Stimulated activated CD4-positive, alpha-beta T cell treated with anti-CD3 and anti-CD28 coated beads, Interleukin-15, amount 100 ng/mL, for 1 hour (primary cell): Measurements from ENCODE around the gene PDPK1.
A peak's percentile ranks its signal among the peaks of the same experiment; 100 is the strongest.
"Not testable (repeated sequence)": the region's sequence is repeated elsewhere in the genome, so short reads cannot be mapped to it uniquely, and the experiment has no call there.

Source experiments
- DNase-seq, 2 donors: peaks; one replicate each; pipeline ENCODE4 v3.0.0-alpha.2; 2020; ENCODE audit warnings: low read depth in 1 of 2, low spot score in 1 of 2

Gene PDPK1

DNA sequence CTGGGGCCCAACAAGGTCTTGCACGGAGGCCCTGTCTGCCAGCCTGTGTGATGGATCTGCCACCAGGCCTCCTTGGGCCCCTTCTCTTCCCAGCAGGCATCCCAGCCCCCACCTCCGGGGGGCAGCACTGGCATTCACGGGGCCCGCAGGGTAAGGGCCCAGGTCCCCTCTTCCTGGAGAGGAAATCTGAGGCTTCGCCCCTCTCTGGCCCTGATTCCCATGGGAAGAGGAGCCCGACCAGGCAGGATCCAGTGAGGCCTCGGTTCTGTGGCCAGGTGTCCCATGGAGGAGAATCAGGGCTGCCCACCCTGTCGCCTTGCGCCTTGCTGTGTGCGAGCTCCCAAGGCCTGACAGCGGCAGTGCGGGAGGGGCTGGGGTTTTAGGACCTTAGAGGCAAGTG, 48.4 kb downstream of the PDPK1 start:
- no peak for DNase-seq

DNA sequence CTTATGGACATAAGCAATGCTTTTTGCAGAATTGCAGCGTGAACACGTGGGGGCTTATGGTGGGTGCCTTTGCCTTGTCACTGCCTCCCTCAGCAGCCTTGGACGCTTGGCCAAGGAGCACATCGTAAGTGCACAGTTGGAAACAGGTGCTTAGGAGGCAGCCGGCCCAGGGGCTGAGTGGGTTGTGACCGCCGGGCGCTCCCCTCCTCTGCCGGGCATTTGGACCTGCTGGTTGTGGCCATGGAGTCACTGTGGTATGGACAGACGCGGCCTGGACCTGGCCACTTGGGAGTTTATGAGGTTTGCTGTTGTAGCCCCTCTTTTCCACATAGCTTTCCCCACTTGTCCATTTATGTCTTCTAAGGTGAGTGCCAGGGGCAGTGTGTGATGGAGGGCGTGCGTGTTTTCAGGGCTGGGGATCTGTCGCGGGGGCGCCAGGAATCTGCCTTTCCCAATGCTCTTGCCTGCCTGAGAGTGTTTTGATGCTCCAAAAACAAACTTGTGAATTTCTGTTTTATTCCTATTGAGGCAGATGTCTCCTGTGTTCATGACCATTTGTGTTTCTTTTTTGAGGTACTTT, 49.2 kb downstream of the PDPK1 start:
- no peak for DNase-seq

DNA sequence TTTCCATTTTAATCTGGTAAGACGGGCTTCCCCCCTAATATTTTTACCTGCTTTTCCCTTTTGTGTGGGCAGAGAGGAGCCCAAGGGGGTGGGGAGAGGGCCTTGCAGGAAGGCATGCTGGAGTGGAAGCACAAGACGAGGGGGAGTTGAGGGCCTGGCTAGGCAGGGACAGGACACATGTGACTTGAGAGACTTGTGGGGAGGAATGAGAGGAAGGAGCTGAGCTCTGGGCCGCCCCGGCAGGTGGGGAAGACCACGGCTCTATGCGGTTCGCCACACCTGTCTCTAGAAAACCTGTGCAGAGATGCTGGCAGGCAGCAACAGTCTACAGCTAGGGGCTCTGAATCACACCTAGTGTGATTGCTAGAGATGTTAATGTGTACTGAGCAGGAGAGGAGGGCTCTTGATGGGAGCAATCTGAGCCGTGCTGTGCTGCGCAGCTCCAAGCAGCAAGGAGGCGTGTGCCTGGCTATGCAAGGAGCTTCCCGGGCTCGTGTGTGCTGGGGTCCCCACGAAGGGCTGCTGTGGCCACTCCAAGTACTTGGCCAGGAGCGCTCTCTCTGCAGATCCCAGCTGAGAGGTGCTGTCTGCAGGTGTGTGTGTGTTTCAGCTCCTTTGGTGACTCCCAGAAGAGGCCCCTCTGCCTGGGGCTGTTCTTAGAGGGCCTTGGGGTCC, 50.2 kb downstream of the PDPK1 start:
- DNase-seq = no peak

DNA sequence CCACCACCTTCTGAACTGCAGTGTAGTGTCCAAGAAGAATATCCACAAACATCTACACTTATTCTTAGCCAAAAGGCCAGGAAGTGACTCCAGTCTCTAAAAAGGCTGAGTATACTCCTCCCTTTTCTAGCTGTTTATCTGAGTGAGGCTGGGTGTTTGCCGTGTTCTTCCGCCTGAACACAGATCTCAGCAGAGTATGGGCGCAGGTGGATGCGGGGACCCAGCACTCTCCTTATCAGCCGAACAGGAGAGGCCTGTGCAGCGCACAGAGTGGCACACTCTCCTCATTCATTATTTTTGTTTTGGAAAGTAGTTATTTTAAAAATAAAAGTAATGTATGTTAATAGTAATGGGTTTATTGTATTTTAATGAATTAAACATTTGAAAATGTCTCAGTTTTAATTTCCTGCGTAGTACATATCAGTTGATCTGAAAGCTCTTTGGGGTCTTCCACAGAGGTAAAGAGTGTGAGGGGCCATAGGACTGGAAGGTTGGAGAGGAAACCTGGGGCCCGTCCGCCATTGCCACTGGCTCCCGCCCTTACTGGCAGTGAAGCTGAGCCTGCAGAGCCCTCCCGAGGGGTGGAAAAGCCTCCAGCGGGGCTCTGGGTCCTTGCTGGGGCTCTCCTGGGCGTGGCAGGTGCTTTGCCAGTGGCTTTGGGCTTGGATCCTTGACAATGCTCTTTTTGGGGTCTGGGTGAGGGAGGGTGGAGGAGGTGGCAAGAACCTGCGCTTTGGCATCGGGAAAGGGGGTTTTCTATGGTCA, 53.8 kb downstream of the PDPK1 start:
- no peak for DNase-seq

DNA sequence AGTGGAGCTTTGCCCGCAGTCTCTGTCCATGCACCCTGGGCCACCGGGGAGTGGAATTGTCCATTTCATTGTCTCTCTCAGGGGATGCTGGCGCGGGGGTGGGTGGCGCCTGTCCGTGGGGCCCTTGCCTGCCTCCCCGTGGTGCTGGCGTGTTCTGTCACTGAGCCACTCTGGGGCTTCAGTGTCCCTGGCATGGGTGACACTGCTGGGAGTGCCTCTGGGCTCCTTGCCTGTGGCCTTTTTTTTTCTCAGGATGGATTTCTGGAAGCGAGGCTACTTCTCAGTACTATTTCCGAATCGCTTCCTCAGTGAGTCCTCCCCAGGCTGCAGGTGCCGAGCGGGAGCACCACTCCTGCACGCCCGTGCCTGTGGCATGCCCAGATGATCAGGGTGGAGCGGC, 55.0 kb downstream of the PDPK1 start:
- no peak for DNase-seq

DNA sequence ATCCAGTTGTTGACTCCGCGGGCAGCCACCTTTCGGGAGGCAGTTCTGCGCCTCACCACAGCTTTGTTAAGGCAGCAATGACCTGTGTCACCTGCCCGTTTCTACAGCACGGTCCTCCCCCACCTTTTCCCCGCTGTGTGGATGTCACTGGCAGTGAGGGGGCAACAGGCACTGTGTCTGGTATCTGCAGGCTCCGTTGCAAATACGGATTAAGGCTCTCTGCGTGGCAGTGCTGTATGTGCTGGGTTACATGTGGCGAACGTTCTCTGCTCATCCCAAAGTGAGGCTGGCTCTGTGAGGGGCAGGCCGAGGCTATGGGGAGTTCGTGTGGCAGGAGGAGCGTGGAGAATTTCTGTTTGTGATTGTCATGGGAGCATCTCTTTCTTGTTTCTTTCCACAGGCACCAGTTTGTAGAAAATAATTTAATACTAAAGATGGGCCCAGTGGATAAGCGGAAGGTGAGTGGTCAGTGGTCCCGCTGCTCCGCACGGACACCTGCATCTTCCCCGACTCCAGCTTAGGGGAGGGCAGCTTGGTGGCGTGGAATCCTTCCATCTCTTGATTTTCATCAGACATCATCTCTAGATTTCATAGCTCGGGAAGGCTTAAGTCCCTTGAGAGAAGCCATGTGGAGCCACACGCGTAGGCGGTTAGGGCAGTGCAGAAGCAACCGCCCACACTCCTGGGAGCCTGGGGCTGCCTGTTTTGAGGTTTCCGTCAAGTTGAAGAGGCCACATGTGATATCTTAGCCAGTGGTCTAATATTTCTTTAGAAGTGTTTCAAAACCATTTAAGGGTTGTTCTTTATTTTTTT, 57.8 kb downstream of the PDPK1 start:
- no peak for DNase-seq

DNA sequence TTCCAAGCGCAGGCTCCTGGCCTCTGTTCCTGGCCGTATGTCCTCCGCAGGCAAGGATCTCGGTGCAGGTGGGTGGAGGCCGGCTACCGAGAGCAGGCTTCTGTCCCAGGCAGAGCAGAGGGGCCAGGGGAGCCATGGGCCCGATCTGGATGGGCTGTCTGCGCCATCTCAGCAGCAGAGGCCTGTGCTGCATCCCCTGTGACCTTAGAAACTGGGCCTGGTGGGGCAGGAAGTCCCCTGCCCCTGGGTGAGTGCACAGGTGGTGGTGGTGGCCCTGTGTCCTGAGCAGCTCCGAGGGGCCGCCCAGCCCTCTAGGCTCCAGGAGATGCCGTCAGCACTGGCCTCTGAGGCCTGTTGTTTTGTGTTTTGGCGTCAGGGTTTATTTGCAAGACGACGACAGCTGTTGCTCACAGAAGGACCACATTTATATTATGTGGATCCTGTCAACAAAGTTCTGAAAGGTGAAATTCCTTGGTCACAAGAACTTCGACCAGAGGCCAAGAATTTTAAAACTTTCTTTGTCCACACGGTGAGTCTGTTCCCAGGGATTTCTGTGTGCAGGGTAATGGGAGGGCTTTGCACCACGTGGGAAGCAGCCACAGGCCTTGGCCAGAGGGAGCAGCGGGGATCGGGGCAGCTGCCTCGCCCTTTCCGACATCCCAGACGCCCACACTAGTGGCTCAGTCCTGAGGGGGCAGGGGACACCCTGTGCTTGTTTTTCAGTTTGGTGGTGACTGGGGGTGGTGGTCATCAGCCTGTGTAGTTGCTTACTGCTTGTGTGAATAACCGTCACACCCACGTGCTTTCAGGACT, 59.1 kb downstream of the PDPK1 start:
- DNase-seq = no peak

DNA sequence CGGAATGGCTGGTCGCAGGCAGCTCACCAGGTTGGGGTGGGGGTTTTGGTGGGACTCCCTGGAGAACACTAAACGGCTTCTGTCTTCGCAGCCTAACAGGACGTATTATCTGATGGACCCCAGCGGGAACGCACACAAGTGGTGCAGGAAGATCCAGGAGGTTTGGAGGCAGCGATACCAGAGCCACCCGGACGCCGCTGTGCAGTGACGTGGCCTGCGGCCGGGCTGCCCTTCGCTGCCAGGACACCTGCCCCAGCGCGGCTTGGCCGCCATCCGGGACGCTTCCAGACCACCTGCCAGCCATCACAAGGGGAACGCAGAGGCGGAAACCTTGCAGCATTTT, 59.7 kb downstream of the PDPK1 start:
- DNase-seq = no peak

DNA sequence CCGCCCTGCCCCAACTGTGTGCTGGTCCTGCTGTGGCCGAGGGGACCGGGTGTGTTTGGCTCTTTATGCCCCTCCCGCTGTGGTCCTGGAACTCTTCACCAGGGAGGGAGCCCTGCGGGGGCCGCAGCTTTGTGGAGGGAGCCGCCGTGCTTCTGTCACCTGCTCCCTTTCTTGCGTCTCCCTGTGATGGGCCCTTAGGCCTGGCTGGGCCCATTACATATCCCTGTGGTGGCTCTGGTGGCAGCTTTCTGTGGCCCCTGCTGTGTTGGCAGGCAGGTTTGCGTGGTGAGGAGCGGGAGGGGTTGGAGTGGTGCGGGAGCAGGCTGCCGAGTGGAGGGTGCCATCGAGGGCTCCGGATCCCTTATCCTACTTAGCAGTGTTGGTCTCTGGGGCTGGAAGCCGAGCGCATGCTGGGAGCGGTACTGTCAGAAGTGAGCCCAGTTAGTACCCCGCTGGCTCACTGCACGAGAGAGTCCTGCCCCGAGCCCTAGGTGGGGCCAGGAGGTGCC, 60.4 kb downstream of the PDPK1 start:
- DNase-seq = no peak

DNA sequence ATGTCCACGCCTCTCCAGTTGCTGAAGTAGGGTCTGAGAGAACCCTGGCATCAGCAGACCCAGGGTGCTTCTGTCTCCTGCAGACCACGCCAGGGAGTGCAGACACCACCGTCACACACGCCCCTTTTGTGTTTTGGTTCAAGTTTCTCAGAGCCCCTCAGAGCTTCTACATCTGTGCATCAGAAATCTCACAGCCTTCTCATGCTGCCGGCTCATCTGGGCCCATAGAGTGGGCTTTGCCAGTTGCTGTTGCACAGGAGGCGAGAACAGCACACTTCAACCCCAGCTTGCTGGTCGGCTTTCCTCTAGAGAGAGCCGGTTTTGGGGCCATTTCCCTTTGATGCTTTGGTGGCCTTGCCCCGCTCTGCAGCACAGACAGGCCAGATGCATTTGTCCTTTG, 60.9 kb downstream of the PDPK1 start:
- DNase-seq = no peak

DNA sequence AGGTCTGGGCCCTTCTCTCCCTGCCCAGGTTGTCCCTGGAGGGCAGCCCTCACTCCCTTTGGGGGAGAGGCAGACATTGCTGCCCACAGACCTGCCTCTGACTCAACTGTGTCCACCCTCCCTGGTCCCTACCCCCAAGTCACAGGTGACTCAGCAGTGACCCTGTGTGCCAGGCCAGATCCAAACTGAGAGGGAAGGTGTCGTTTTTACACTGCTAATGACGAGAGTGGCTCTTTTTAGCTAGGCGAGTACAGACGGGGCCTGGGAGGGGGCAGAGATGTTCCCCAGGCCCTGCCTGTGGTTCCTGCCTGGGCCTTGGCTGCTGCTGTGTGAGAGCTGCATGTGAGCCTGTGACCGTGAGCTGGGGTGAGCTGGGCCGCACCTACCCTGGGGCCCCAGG, 61.3 kb downstream of the PDPK1 start:
- not testable (repeated sequence) for DNase-seq

DNA sequence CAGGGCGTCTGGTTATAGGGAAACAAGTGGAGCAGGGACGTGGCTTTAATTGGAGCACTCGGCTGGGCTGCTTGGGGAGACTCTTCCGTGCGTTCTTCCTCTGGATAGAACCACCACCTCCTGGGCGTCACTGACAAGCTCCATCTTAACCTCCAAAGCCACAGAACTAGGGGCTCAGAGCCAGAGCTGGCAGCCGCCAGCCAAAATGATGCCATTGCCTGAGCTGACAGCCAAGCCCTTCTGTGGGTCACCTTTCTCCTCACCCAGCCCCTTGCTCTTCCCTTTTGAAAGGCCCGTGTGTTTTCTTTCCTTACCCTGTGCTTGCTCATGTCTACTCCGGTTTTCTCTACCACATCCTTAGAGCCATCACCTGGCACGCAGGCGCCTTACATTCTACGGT, 62.0 kb downstream of the PDPK1 start:
- DNase-seq = not testable (repeated sequence)

DNA sequence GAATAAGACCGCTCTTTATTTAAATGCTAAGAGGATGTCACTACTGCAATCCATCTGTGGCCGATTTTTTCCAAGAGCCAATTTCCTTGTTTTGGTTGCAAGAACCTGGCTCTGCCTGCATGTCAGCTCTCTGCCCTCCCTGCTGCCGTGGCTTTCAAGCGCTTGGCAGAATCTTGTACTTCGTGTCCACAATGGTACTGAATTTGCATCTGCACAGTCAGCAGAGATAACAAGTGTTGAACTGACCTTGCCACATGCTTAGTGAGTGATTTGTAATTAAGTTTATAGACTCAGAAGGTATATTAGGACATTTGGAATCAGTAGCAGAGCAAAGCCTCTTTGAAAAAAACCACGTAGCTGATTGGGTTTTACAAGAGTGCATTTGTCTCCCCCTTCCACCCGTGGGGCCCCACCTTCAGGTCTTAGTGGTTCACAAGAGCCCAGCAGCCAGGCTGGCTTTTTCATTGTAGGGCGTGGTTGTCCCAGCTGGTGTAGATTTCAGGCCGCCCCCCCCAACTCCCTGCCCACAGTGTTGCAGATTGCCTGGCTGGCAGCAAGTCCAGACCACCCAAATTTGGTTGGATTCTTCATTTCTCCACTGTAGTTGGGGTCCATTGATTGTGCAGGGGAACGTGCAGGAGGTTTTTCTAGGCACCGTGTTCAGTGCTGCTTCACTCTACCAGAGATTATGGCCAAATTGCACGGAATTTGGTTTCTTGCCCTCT, 63.6 kb downstream of the PDPK1 start:
- DNase-seq = not testable (repeated sequence)

DNA sequence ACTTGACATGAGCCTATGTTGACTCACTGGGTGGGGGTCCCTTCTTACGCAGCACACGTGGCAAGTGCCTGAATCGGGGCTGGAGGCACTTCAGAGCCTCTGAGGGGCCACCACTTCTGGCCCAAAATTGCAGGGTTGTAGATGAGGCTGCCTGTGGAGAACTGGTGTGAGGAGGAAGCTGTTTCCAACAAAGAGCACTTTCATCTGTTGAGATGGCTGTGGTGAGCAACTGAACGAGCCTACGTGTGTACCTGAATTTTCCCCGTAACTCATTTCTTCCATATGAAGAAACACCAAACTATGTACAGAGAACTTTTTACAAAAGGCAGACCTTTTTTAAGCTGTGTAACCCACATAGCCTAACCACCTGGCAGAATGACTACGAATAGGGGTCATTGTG, 64.4 kb downstream of the PDPK1 start:
- not testable (repeated sequence) for DNase-seq

DNA sequence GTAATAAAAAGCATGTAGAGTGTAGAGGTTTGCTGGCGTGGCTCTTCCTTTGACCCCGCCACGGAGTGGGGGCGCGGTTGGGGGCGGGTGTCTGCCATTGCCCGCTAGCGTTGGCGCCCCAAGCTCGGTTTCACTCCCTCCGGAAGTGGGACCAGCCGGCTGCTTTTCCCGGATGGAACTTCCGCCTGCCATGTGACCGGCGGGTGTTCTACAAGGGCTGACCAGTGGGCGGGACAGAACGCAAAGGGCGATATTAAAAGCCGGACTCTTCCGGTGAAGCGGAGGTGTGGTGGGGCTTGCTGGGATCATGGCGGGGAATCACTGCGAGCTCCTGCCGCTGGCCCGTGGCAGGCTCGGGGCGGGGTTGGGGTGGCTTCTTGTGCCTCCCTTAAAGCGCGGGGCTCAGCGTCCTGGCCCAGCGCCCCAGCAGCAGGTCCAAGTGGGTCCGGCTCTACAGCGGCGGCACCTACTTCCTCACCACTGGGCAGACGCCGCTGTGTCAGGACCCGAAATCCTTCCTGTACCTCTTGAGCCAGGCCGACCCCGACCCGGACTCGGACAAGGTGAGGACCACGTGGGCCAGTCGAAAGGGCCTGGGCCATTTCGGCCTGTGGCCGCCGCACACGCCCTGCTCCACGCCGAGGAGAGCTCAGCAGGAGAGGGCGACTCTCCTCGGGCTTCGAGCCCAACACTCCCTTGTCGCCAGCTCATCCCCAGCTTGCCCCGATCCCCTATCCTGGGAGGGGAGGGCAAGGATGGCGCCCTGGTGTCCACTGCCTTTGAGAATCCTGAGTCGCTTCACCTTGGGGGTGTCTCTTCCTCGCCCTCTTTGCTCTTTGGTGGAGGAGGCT, 65.6 kb downstream of the PDPK1 start:
- peak; percentile 48 to 71 for DNase-seq

DNA sequence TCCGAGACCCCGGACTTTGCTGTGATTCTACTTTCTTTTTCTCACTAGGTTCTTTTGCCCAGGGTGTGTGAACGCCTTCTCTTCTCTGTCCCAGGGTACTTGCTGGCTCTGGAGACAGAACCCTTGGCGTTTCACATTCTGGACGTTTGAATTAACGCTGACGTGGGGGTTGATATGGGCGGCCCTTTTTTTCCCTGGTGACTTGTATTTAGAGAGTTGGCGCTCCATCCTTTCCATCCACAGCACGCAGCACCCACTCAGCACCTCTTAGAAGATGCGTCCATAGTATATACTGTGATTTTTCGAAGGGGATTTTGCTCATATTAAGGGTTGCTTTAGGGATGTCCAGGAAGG, 66.2 kb downstream of the PDPK1 start:
- DNase-seq = not testable (repeated sequence)

DNA sequence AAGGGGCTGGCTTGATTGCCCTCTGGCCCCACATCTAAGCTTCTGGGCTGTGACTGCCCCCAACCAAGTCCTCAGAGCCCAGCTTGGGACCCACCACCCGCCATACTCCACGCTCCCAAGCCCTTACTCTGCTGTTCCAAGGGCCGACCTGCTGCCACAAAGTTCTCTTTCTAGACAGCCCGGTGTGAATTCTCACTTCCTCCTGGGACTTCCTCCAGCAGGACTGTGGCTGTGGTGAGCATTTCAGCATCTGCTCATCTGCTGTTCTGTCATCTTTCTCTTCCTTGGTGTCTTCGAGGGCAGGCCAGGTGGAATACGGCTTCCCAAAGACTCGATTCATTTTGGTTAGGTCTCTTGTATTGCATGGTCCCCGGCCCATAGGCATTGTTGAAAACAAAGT, 69.0 kb downstream of the PDPK1 start:
- DNase-seq = not testable (repeated sequence)

DNA sequence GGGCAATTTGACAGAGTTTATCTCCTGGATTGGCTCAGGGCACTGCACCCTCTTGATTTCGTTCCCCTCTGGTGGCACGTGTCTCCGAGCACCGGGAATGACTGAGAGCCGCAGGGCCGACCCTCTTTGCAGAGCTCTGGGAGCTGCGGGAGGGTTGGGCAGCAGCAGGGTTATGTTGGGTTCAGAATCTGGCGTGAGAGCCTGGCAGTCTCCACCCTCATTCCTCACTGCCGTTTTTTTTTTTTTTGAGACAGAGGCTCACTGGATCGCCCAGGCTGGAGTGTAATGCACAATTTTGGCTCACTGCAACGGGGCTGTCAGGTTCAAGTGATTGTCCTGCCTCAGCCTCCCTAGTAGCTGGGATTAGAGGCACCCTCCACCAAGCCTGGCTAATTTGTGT, 71.5 kb downstream of the PDPK1 start:
- not testable (repeated sequence) for DNase-seq

DNA sequence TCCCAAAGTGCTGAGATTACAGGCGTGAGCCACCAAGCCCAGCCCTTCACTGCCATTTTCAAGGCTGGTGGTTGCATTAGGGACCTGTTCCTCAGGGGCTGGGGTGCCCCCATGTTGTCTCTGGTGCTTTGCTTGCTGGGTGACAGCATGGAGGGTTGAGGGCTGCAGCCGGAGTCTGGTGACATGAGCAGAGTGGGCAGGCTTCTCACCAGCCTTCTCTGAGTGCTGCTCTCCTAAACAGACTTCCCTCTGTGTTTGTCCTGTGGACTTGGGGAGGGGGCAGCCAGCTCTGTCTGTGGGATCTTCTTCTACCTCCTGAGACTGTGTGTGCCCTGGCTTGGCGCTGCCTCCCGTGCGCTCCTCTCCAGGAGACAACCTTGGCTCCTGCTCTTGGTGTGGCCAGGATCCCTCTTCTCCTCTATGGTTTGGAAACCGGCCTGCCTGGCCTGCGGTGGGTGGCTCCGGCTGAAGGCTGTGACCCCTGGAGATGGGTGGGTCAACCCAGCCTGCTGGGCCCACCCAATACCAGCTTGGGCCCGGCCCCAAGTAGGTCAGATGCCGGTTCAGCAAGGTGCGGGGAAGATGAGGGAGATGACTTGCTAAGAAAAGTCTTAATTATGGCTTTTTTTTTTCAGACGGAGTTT, 72.1 kb downstream of the PDPK1 start:
- DNase-seq = no peak
